ENCODE data around the gene GJB1. TPM values are rescaled to one million over a fixed set of nuclear protein-coding genes. Genes with fewer than 3 reads are reported as not detected.
"Not testable (repeated sequence)": the region's sequence is repeated elsewhere in the genome, so short reads cannot be mapped to it uniquely, and the experiment has no call there.

The GJB1 gene
- 10 to 100 TPM in 1 of 12 donors, 1 to 10 TPM in 1, under 1 TPM in 6, not detected in 4; 0.15 to 11.6 (median 0.32) TPM for polyA plus RNA-seq (ENCODE audit: insufficient read length in 12 of 12)
- long read RNA-seq, donor 1, transcript GJB1-207 (2 exons, 1,603 nt): major isoform, 63 of 75 reads
- long read RNA-seq, donor 1, partial matches to known transcripts: 11 of 75 reads
- long read RNA-seq, donor 1, other reads (novel, unspliced or antisense): 0 of 75 reads
- long read RNA-seq, donor 2: 0 reads
- long read RNA-seq, donor 3: 0 reads
- long read RNA-seq, donor 4: 0 reads
- long read RNA-seq, donor 5: 0 reads
- long read RNA-seq, donor 6: 0 reads
- long read RNA-seq, donor 7: 0 reads
- long read RNA-seq, donor 8: 0 reads
- long read RNA-seq, donor 9: 0 reads
- long read RNA-seq, donor 10: 0 reads
- long read RNA-seq, donor 11: 0 reads

- DNase-seq: no peak
These were observed at the start of gene GJB1 for GRCh38 chrX:71222929-71223328. TSS of gene GJB1 (plus strand) at chrX:71223224. CDS start at chrX:71223708, 484 bp downstream.

- no peak for DNase-seq
These were observed 49.6 kb upstream of the GJB1 start for GRCh38 chrX:71173440-71173839.

GRCh38 chrX:71174795-71175194 is 48.2 kb upstream of the GJB1 start:
- no peak for DNase-seq

GRCh38 chrX:71175531-71175930 is 47.5 kb upstream of the GJB1 start:
- DNase-seq: no peak

GRCh38 chrX:71177327-71177726 is 45.7 kb upstream of the GJB1 start:
- no peak for DNase-seq

- DNase-seq: peak; percentile 76
These were observed 44.1 kb upstream of the GJB1 start for GRCh38 chrX:71178908-71179307.

- DNase-seq: not testable (repeated sequence)
These were observed 42.3 kb upstream of the GJB1 start for GRCh38 chrX:71180579-71181265.

- DNase-seq: no peak
These were observed 41.5 kb upstream of the GJB1 start for GRCh38 chrX:71181558-71181909.

- DNase-seq: peak; percentile 90
These were observed 40.9 kb upstream of the GJB1 start for GRCh38 chrX:71181910-71182799.

GRCh38 chrX:71182871-71183270 is 40.2 kb upstream of the GJB1 start:
- peak; percentile 11 for DNase-seq

GRCh38 chrX:71183341-71183740 is 39.7 kb upstream of the GJB1 start:
- DNase-seq: peak; percentile 40

- DNase-seq: no peak
These were observed 38.9 kb upstream of the GJB1 start for GRCh38 chrX:71184092-71184491.

GRCh38 chrX:71184803-71185495 is 38.1 kb upstream of the GJB1 start:
- no peak for DNase-seq

- DNase-seq: no peak
These were observed 31.8 kb upstream of the GJB1 start for GRCh38 chrX:71191248-71191647.

- no peak for DNase-seq
These were observed 26.9 kb upstream of the GJB1 start for GRCh38 chrX:71195964-71196649.

- DNase-seq: no peak
These were observed 25.0 kb upstream of the GJB1 start for GRCh38 chrX:71198066-71198465.

- no peak for DNase-seq
These were observed 23.6 kb upstream of the GJB1 start for GRCh38 chrX:71199252-71200008.

GRCh38 chrX:71210816-71211215 is 12.2 kb upstream of the GJB1 start:
- no peak for DNase-seq

GRCh38 chrX:71212536-71212935 is 10.5 kb upstream of the GJB1 start:
- DNase-seq: no peak

- no peak for DNase-seq
These were observed 8.9 kb upstream of the GJB1 start for GRCh38 chrX:71214152-71214551.
